ENCODE data around the gene ALX3.
A peak's percentile ranks its signal among the peaks of the same experiment; 100 is the strongest.

The ALX3 gene

DNA sequence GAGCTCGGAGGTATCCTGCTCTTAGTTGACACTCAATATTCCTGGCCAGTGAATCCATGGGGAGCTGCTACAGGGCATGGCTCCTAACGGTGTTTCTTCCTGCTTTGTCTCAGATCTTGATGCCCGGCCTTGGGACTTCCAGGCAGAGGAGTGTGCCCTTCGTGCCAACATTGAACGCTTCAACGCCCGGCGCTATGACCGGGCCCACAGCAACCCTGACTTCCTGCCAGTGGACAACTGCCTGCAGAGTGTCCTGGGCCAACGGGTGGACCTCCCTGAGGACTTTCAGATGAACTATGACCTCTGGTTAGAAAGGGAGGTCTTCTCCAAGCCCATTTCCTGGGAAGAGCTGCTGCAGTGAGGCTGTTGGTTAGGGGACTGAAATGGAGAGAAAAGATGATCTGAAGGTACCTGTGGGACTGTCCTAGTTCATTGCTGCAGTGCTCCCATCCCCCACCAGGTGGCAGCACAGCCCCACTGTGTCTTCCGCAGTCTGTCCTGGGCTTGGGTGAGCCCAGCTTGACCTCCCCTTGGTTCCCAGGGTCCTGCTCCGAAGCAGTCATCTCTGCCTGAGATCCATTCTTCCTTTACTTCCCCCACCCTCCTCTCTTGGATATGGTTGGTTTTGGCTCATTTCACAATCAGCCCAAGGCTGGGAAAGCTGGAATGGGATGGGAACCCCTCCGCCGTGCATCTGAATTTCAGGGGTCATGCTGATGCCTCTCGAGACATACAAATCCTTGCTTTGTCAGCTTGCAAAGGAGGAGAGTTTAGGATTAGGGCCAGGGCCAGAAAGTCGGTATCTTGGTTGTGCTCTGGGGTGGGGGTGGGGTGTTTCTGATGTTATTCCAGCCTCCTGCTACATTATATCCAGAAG is 16.7 kb downstream of the ALX3 start:
- H3K9me3 Mint-ChIP-seq = no peaks in the 10 kb centered on the region
- no peaks in the 10 kb centered on the region for H3K27me3 Mint-ChIP-seq
- intact Hi-C loops (cut with micrococcal nuclease) = loop anchor here (1.0 kb wide), 1 partner anchor 53 kb away; no protein-coding TSS in a partner anchor
- no peak overlapping the region for H3K4me3 Mint-ChIP-seq
- peaks cover 18% of the 10 kb centered on the region for H3K4me1 Mint-ChIP-seq (ENCODE audit: low read depth)
- H3K27ac Mint-ChIP-seq = no peak overlapping the region
- peaks cover 99% of the 10 kb centered on the region for H3K36me3 Mint-ChIP-seq (ENCODE audit: low read depth)

GRCh38 chr1:110051262-110051648 is 19.2 kb downstream of the ALX3 start:
- intact Hi-C loops (cut with micrococcal nuclease) = no loop called here
- Mint-ChIP-seq H3K27ac (no peak overlapping the region), H3K4me1 (ENCODE audit: low read depth) (no peaks in the 10 kb centered on the region)

GRCh38 chr1:110050602-110051261 is 19.7 kb downstream of the ALX3 start:
- no peak overlapping the region for H3K27ac Mint-ChIP-seq
- H3K36me3 Mint-ChIP-seq (ENCODE audit: low read depth) = peaks cover 100% of the 10 kb centered on the region
- intact Hi-C loops (cut with micrococcal nuclease) = no loop called here
- H3K27me3 Mint-ChIP-seq = no peaks in the 10 kb centered on the region
- H3K4me3 Mint-ChIP-seq = no peak overlapping the region
- no peaks in the 10 kb centered on the region for H3K9me3 Mint-ChIP-seq
- H3K4me1 Mint-ChIP-seq (ENCODE audit: low read depth) = no peaks in the 10 kb centered on the region

More at GRCh38 chr1:110051262-110051648, 19.2 kb downstream of the ALX3 start:
- no peaks in the 10 kb centered on the region for H3K9me3 Mint-ChIP-seq
- no peaks in the 10 kb centered on the region for H3K27me3 Mint-ChIP-seq
- H3K36me3 Mint-ChIP-seq (ENCODE audit: low read depth) = peaks cover 100% of the 10 kb centered on the region
- no peak overlapping the region for H3K4me3 Mint-ChIP-seq

GRCh38 chr1:110049801-110050601 is 20.5 kb downstream of the ALX3 start:
- no peaks in the 10 kb centered on the region for H3K9me3 Mint-ChIP-seq
- no peaks in the 10 kb centered on the region for H3K4me1 Mint-ChIP-seq (ENCODE audit: low read depth)
- H3K4me3 Mint-ChIP-seq = no peak overlapping the region
- intact Hi-C loops (cut with micrococcal nuclease) = no loop called here
- H3K36me3 Mint-ChIP-seq (ENCODE audit: low read depth) = peaks cover 100% of the 10 kb centered on the region
- no peak overlapping the region for H3K27ac Mint-ChIP-seq
- H3K27me3 Mint-ChIP-seq = no peaks in the 10 kb centered on the region

DNA sequence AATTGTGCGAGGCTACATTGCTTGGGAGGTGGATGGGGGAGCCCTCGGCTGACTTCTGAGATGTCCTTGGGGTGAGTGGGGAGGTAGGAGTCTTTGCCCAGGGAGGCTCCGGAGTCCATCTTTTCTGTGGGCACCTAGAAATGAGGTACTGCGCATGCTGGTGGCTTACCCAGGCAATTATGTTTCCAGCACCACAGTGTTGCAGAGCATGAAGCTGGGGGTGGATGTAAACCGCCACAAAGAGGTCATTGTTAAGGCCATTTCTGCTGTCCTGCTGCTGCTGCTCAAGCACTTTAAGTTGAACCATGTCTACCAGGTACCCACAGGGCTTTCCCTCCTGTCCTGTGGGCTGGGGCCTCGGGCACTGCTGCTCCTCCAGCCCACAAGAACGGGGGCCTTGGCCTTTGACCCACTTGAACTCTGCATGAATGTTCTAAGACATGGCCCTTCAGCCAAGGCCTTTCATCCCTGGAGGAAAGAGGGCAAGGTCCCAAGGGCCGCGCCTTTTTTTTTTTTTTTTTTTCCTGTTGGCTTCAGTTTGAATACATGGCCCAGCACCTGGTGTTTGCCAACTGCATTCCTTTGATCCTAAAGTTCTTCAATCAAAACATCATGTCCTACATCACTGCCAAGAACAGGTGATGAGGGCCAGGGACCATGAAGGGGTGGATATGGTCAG is 21.4 kb downstream of the ALX3 start:
- intact Hi-C loops (cut with micrococcal nuclease) = no loop called here
- no peak overlapping the region for H3K27ac Mint-ChIP-seq
- no peaks in the 10 kb centered on the region for H3K4me1 Mint-ChIP-seq (ENCODE audit: low read depth)
- no peaks in the 10 kb centered on the region for H3K27me3 Mint-ChIP-seq
- no peaks in the 10 kb centered on the region for H3K9me3 Mint-ChIP-seq
- H3K4me3 Mint-ChIP-seq = no peak overlapping the region
- peaks cover 99% of the 10 kb centered on the region for H3K36me3 Mint-ChIP-seq (ENCODE audit: low read depth)

GRCh38 chr1:110048240-110048639 is 22.2 kb downstream of the ALX3 start:
- Mint-ChIP-seq H3K27me3 (no peaks in the 10 kb centered on the region), H3K36me3 (ENCODE audit: low read depth) (peaks cover 99% of the 10 kb centered on the region), H3K4me3 (no peak overlapping the region), H3K27ac (no peak overlapping the region), H3K4me1 (ENCODE audit: low read depth) (no peaks in the 10 kb centered on the region), H3K9me3 (no peaks in the 10 kb centered on the region)
- intact Hi-C loops (cut with micrococcal nuclease) = no loop called here

GRCh38 chr1:110047463-110047862 is 23.0 kb downstream of the ALX3 start:
- no peak overlapping the region for H3K27ac Mint-ChIP-seq
- no peaks in the 10 kb centered on the region for H3K4me1 Mint-ChIP-seq (ENCODE audit: low read depth)
- H3K36me3 Mint-ChIP-seq (ENCODE audit: low read depth) = peaks cover 99% of the 10 kb centered on the region
- no peaks in the 10 kb centered on the region for H3K27me3 Mint-ChIP-seq
- H3K9me3 Mint-ChIP-seq = no peaks in the 10 kb centered on the region
- no peak overlapping the region for H3K4me3 Mint-ChIP-seq
- intact Hi-C loops (cut with micrococcal nuclease) = no loop called here

DNA sequence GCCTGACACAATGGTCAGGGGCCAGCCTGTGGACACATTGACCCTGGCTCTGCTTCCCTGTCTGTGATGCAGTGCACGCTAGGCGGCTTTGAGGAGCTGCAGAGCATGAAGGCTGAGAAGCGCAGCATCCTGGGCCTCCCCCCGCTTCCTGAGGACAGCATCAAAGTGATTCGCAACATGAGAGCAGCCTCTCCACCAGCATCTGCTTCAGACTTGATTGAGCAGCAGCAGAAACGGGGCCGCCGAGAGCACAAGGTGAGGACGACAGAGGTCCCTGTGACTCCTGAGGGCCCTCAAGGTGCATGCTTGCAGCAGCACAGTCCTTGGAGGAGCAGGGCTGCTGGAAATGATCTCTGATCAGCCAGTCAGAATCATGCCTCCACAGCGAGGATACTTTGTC is 27.5 kb downstream of the ALX3 start:
- Mint-ChIP-seq H3K9me3 (no peaks in the 10 kb centered on the region), H3K4me1 (ENCODE audit: low read depth) (no peaks in the 10 kb centered on the region), H3K4me3 (no peak overlapping the region), H3K36me3 (ENCODE audit: low read depth) (peaks cover 99% of the 10 kb centered on the region), H3K27ac (no peak overlapping the region), H3K27me3 (no peaks in the 10 kb centered on the region)
- intact Hi-C loops (cut with micrococcal nuclease) = no loop called here

- Mint-ChIP-seq H3K27me3 (no peaks in the 10 kb centered on the region), H3K4me1 (ENCODE audit: low read depth) (peaks cover 15% of the 10 kb centered on the region), H3K36me3 (ENCODE audit: low read depth) (peaks cover 82% of the 10 kb centered on the region), H3K9me3 (no peaks in the 10 kb centered on the region), H3K27ac (no peak overlapping the region), H3K4me3 (no peak overlapping the region)
- intact Hi-C loops (cut with micrococcal nuclease) = no loop called here
These were observed 29.9 kb downstream of the ALX3 start for GRCh38 chr1:110040548-110040947.

DNA sequence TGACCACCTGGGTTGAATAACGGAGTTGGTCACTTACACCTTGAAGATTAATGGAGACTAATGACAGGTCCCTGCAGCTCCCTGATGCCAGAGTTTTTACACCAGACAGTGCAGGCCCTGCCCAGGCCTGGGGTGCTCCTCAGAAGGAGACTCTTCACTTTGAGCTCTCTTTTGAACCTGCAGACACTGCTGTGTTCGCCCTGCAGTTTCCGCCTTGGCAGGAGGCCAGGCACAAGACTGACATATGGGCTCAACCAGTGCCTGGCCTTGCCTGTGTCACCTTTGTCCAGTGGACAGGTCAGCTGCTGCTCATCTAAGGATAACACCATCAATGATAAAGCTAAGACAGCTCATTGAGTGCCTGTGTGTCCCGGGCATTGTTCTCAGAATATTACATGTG is 30.8 kb downstream of the ALX3 start:
- Mint-ChIP-seq H3K36me3 (ENCODE audit: low read depth) (peaks cover 80% of the 10 kb centered on the region), H3K27me3 (no peaks in the 10 kb centered on the region), H3K27ac (no peak overlapping the region), H3K4me1 (ENCODE audit: low read depth) (peaks cover 22% of the 10 kb centered on the region), H3K9me3 (no peaks in the 10 kb centered on the region), H3K4me3 (no peak overlapping the region)
- intact Hi-C loops (cut with micrococcal nuclease) = no loop called here

DNA sequence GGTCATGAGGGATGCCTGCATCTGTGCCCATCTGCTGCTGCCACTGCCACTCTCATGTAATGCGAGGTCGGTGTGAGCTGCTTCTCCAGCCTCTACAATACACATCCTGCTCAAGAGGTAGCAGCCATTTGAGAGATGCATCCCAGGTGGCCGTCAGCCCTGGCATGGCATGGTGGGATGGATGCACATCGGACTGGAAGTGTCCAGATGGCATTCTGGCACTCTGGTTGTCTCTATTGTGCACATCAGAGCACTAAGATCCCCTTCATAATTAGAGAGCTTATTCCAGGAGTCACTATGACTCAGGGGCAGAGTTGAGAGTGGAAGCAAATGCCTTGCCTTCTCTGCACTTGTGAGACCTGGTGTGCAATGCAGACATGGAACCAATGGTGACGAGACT is 32.2 kb downstream of the ALX3 start:
- intact Hi-C loops (cut with micrococcal nuclease) = no loop called here
- Mint-ChIP-seq H3K36me3 (ENCODE audit: low read depth) (peaks cover 67% of the 10 kb centered on the region), H3K27me3 (no peaks in the 10 kb centered on the region), H3K27ac (no peak overlapping the region), H3K9me3 (no peaks in the 10 kb centered on the region), H3K4me3 (no peak overlapping the region), H3K4me1 (ENCODE audit: low read depth) (peaks cover 32% of the 10 kb centered on the region)

- Mint-ChIP-seq H3K4me3 (peak overlapping the region; percentile 91), H3K4me1 (ENCODE audit: low read depth) (peaks cover 39% of the 10 kb centered on the region), H3K27me3 (no peaks in the 10 kb centered on the region), H3K36me3 (ENCODE audit: low read depth) (peaks cover 38% of the 10 kb centered on the region), H3K9me3 (no peaks in the 10 kb centered on the region), H3K27ac (peak overlapping the region; percentile 93)
- intact Hi-C loops (cut with micrococcal nuclease) = no loop called here
These were observed 35.2 kb downstream of the ALX3 start for GRCh38 chr1:110035236-110035752.

GRCh38 chr1:110034451-110035235 is 35.8 kb downstream of the ALX3 start, which contains the start of gene STRIP1:
Gene STRIP1, plus strand, starts transcription at chr1:110034624. Its CDS starts 14 bp downstream, at chr1:110034638.
- no peaks in the 10 kb centered on the region for H3K9me3 Mint-ChIP-seq

More at GRCh38 chr1:110034451-110035235, 35.8 kb downstream of the ALX3 start, which contains the start of gene STRIP1:
- peak within 1 kb of the TSS; percentile 93 for H3K27ac Mint-ChIP-seq
- intact Hi-C loops (cut with micrococcal nuclease) = no loop called here
- H3K4me1 Mint-ChIP-seq (ENCODE audit: low read depth) = peaks cover 39% of the 10 kb centered on the region
- H3K27me3 Mint-ChIP-seq = no peaks in the 10 kb centered on the region
- peaks cover 31% of the 10 kb centered on the region for H3K36me3 Mint-ChIP-seq (ENCODE audit: low read depth)
- peak within 1 kb of the TSS; percentile 91 for H3K4me3 Mint-ChIP-seq

Data from dendritic cell treated with granulocyte-macrophage colony-stimulating factor and Interleukin-4, amounts not matched to agents 40 ng/mL and 50 ng/mL, for 4 days (primary cell).